PC-3 (cell line): ENCODE results near the gene DNTT.

Experiments
- EZH2 ChIP-seq: fragments of 300-600 bp; sonication (generic); IDR thresholded peaks from one replicate; pipeline ENCODE4 v1.6.1; 2017; ENCODE audit warnings: antibody characterized with exemption, mild to moderate bottlenecking, low read length; ENCODE audit not compliant: unreplicated experiment
- EZH2phosphoT487 ChIP-seq: fragments of 300-600 bp; sonication (generic); IDR thresholded peaks from 2 replicates; pipeline ENCODE4 v1.6.1; 2018; ENCODE audit warnings: mild to moderate bottlenecking, antibody characterized with exemption, low read length, borderline replicate concordance
- TF ChIP-seq, protein P1 (sequence below): fragments of 300-600 bp; sonication (generic); conservative IDR thresholded peaks from 2 replicates; pipeline ENCODE4 v1.5.1; 2017; ENCODE audit warnings: antibody characterized with exemption, low read depth, mild to moderate bottlenecking, low read length

DNA sequence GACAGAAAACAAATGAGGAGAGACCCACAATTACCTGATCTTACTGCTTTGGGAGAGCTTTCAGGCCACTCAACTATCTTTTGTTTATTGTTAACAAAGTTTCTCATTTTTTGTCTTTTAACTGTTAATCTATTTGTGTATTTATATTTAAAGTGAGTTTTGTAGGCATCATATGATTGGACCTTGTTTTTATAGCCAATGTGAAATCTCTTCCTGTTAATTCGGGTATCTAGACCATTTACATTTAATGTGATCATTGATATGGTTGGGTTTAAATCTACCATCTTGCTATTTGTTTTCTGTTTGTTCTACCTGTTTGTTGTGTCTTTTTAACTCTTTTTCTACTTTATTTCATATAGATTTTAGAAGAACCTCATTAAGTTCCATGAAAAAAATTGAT lies 42.1 kb downstream of the DNTT start:
- TF ChIP-seq, protein P1, sequence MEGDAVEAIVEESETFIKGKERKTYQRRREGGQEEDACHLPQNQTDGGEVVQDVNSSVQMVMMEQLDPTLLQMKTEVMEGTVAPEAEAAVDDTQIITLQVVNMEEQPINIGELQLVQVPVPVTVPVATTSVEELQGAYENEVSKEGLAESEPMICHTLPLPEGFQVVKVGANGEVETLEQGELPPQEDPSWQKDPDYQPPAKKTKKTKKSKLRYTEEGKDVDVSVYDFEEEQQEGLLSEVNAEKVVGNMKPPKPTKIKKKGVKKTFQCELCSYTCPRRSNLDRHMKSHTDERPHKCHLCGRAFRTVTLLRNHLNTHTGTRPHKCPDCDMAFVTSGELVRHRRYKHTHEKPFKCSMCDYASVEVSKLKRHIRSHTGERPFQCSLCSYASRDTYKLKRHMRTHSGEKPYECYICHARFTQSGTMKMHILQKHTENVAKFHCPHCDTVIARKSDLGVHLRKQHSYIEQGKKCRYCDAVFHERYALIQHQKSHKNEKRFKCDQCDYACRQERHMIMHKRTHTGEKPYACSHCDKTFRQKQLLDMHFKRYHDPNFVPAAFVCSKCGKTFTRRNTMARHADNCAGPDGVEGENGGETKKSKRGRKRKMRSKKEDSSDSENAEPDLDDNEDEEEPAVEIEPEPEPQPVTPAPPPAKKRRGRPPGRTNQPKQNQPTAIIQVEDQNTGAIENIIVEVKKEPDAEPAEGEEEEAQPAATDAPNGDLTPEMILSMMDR, result no peak
- no peak for TF ChIP-seq EZH2phosphoT487
- no peak for TF ChIP-seq EZH2
